Lower leg skin (tissue), 3 donors: ENCODE measurements around the gene ZNF425.

Experiments
- CTCF ChIP-seq, 3 donors: fragments of 450-650 bp; IDR thresholded peaks; one replicate each; pipeline ENCODE4 v1.5.1; 2016; ENCODE audit warnings: antibody characterized with exemption in 3 of 3, mild to moderate bottlenecking in 3 of 3, moderate library complexity in 2 of 3
- POLR2A ChIP-seq, 2 donors: fragments of 450-650 bp; IDR thresholded peaks; one replicate each; pipeline ENCODE4 v1.6.1; 2016 to 2017; ENCODE audit warnings: antibody characterized with exemption in 2 of 2, mild to moderate bottlenecking in 1 of 2, moderate library complexity in 1 of 2

- TF ChIP-seq CTCF (IDR thresholded peaks at IDR 0.05): no peak
- no peak for TF ChIP-seq POLR2A (IDR thresholded peaks at IDR 0.05)
These were observed 19.1 kb upstream of the ZNF425 start for GRCh38 chr7:149145031-149145845.
